GM15510 (cell line): Measurements from ENCODE around the gene SLC12A9.

Experiments used
- POLR2A ChIP-seq: IDR thresholded peaks from 3 replicates; pipeline ENCODE4 v1.6.1; 2011; ENCODE audit warnings: borderline replicate concordance; ENCODE audit not compliant: insufficient read length; ENCODE audit errors: extremely low read depth

Gene SLC12A9

GRCh38 chr7:100893910-100894721, 41.6 kb downstream of the SLC12A9 start:
- TF ChIP-seq POLR2A = no peak

- TF ChIP-seq POLR2A = no peak
Measured at GRCh38 chr7:100894860-100895700, 42.6 kb downstream of the SLC12A9 start.

GRCh38 chr7:100895701-100895955, 43.1 kb downstream of the SLC12A9 start, which contains the start of gene ACHE:
Gene ACHE (minus strand): TSS chr7:100895888. CDS start chr7:100894232, 1,656 bp downstream.
- TF ChIP-seq POLR2A = no peak

- TF ChIP-seq POLR2A = no peak
Measured at GRCh38 chr7:100895956-100896731, 43.6 kb downstream of the SLC12A9 start.

GRCh38 chr7:100896732-100897608, 44.5 kb downstream of the SLC12A9 start:
- no peak for TF ChIP-seq POLR2A

GRCh38 chr7:100897772-100898454, 45.4 kb downstream of the SLC12A9 start:
- TF ChIP-seq POLR2A = no peak

GRCh38 chr7:100899432-100899831, 46.9 kb downstream of the SLC12A9 start:
- TF ChIP-seq POLR2A = no peak

- TF ChIP-seq POLR2A = no peak
Measured at GRCh38 chr7:100900978-100901377, 48.5 kb downstream of the SLC12A9 start.

- TF ChIP-seq POLR2A = no peak
Measured at GRCh38 chr7:100901921-100902332, 49.4 kb downstream of the SLC12A9 start.

GRCh38 chr7:100902638-100903037, 50.1 kb downstream of the SLC12A9 start:
- TF ChIP-seq POLR2A = no peak

- TF ChIP-seq POLR2A = no peak
Measured at GRCh38 chr7:100908512-100908911, 56.0 kb downstream of the SLC12A9 start.

- TF ChIP-seq POLR2A = no peak
Measured at GRCh38 chr7:100911484-100911883, 59.0 kb downstream of the SLC12A9 start.

- no peak for TF ChIP-seq POLR2A
Measured at GRCh38 chr7:100914208-100914878, 61.8 kb downstream of the SLC12A9 start.
